ENCODE measurements around the gene NUP133.

GRCh38 chr1:229487181-229487580, 21.0 kb downstream of the NUP133 start:
- no peak for TF ChIP-seq CTCF (IDR thresholded peaks at IDR 0.05)
- no peak for TF ChIP-seq POLR2A (IDR thresholded peaks at IDR 0.05)

Data from lower leg skin (tissue), 3 donors.